SJSA1 (cell line): ENCODE results near the gene VPS36. TPM values are rescaled to one million over a fixed set of nuclear protein-coding genes. Genes with fewer than 3 reads are reported as not detected.
A peak's percentile ranks its signal among the peaks of the same experiment; 100 is the strongest.

Experiments used
- DNase-seq, 2 experiments: peaks; one replicate each; pipeline ENCODE4 v3.0.0-alpha.2; 2015 to 2020; ENCODE audit warnings: low spot score in 2 of 2, low read depth in 1 of 2
- H3K27ac ChIP-seq: fragments of 250-450 bp; sonication (Bioruptor Pico); 2 replicates; pipeline ENCODE4 v1.5.1; 2020; ENCODE audit warnings: mild to moderate bottlenecking, moderate library complexity
- H3K27me3 ChIP-seq: fragments of 250-450 bp; sonication (Bioruptor Pico); replicated peaks from 2 replicates; pipeline ENCODE4 v1.5.1; 2020; ENCODE audit warnings: mild to moderate bottlenecking, moderate library complexity
- H3K36me3 ChIP-seq: fragments of 250-450 bp; sonication (Bioruptor Pico); 2 replicates; pipeline ENCODE4 v1.5.1; 2020; ENCODE audit warnings: mild to moderate bottlenecking
- H3K4me1 ChIP-seq: fragments of 250-450 bp; sonication (Bioruptor Pico); replicated peaks from 2 replicates; pipeline ENCODE4 v1.6.1; 2021; ENCODE audit warnings: mild to moderate bottlenecking
- H3K4me3 ChIP-seq: fragments of 250-450 bp; sonication (Bioruptor Pico); 2 replicates; pipeline ENCODE4 v1.5.1; 2020; ENCODE audit warnings: mild to moderate bottlenecking
- H3K9me3 ChIP-seq: fragments of 250-450 bp; sonication (Bioruptor Pico); replicated peaks from 2 replicates; pipeline ENCODE4 v1.5.1; 2020; ENCODE audit warnings: mild to moderate bottlenecking
- total RNA-seq: library from RNA; depleted of rRNA; stranded (reverse); fragments of >200 nt; shearing (Covaris generic); gene quantifications from 2 replicates; pipeline ENCODE4 v1.2.3, GENCODE V29; 2014

The VPS36 gene
- total RNA-seq, 1 experiment from 2014 or later, result 42.3 TPM

- peak overlapping the region; percentile 84 for H3K27ac ChIP-seq
- peak overlapping the region; percentile 74 for H3K4me3 ChIP-seq
- DNase-seq, result no peak
- no peaks in the 10 kb centered on the region for H3K9me3 ChIP-seq
- no peaks in the 10 kb centered on the region for H3K27me3 ChIP-seq
- peaks cover 46% of the 10 kb centered on the region for H3K36me3 ChIP-seq
- peaks cover 25% of the 10 kb centered on the region for H3K4me1 ChIP-seq
Observed at GRCh38 chr13:52454459-52454819, 4.0 kb upstream of the VPS36 start.

- no peak for DNase-seq
- Histone ChIP-seq H3K4me3 (no peak overlapping the region), H3K27me3 (no peaks in the 10 kb centered on the region), H3K4me1 (peaks cover 24% of the 10 kb centered on the region), H3K27ac (no peak overlapping the region), H3K36me3 (peaks cover 40% of the 10 kb centered on the region), H3K9me3 (no peaks in the 10 kb centered on the region)
Observed at GRCh38 chr13:52452470-52452869, 2.0 kb upstream of the VPS36 start.

- Histone ChIP-seq H3K27ac (no peak overlapping the region), H3K4me3 (no peak overlapping the region), H3K27me3 (no peaks in the 10 kb centered on the region), H3K4me1 (peaks cover 14% of the 10 kb centered on the region), H3K36me3 (peaks cover 28% of the 10 kb centered on the region), H3K9me3 (no peaks in the 10 kb centered on the region)
- no peak for DNase-seq
Observed at GRCh38 chr13:52451135-52451804, 836 bp upstream of the VPS36 start.

- no peak overlapping the region for H3K27ac ChIP-seq
- no peaks in the 10 kb centered on the region for H3K9me3 ChIP-seq
- peaks cover 25% of the 10 kb centered on the region for H3K36me3 ChIP-seq
- DNase-seq, result no peak
- peak overlapping the region; percentile 90 for H3K4me3 ChIP-seq
- no peaks in the 10 kb centered on the region for H3K27me3 ChIP-seq
- H3K4me1 ChIP-seq, result peaks cover 14% of the 10 kb centered on the region
Observed at GRCh38 chr13:52450793-52451116, 321 bp upstream of the VPS36 start.

- H3K27ac ChIP-seq, result peak overlapping the region; percentile 90
- H3K27me3 ChIP-seq, result no peaks in the 10 kb centered on the region
- DNase-seq, result no peak
- H3K9me3 ChIP-seq, result no peaks in the 10 kb centered on the region
- peak overlapping the region; percentile 90 for H3K4me3 ChIP-seq
- peaks cover 25% of the 10 kb centered on the region for H3K36me3 ChIP-seq
- H3K4me1 ChIP-seq, result peaks cover 13% of the 10 kb centered on the region
Observed at GRCh38 chr13:52449331-52450011, 963 bp downstream of the VPS36 start.

GRCh38 chr13:52447815-52448552 lies 2.5 kb downstream of the VPS36 start:
- no peak for DNase-seq
- Histone ChIP-seq H3K27me3 (no peaks in the 10 kb centered on the region), H3K36me3 (peaks cover 25% of the 10 kb centered on the region), H3K4me3 (no peak overlapping the region), H3K27ac (no peak overlapping the region), H3K9me3 (no peaks in the 10 kb centered on the region), H3K4me1 (peaks cover 6% of the 10 kb centered on the region; the same call in 1 of the 2 replicates)

- Histone ChIP-seq H3K27me3 (no peaks in the 10 kb centered on the region), H3K36me3 (peaks cover 25% of the 10 kb centered on the region), H3K4me1 (peaks cover 6% of the 10 kb centered on the region; the same call in 1 of the 2 replicates), H3K9me3 (no peaks in the 10 kb centered on the region), H3K4me3 (no peak overlapping the region), H3K27ac (no peak overlapping the region)
- no peak for DNase-seq
Observed at GRCh38 chr13:52447354-52447753, 3.1 kb downstream of the VPS36 start.

GRCh38 chr13:52446265-52446664 lies 4.2 kb downstream of the VPS36 start:
- no peaks in the 10 kb centered on the region for H3K27me3 ChIP-seq
- DNase-seq, result no peak
- H3K4me1 ChIP-seq, result peaks cover 6% of the 10 kb centered on the region; the same call in 1 of the 2 replicates
- H3K36me3 ChIP-seq, result peaks cover 33% of the 10 kb centered on the region
- no peak overlapping the region for H3K27ac ChIP-seq
- no peak overlapping the region for H3K4me3 ChIP-seq
- H3K9me3 ChIP-seq, result no peaks in the 10 kb centered on the region

GRCh38 chr13:52432456-52432855 lies 18.0 kb downstream of the VPS36 start:
- no peaks in the 10 kb centered on the region for H3K27me3 ChIP-seq
- DNase-seq, result no peak
- no peak overlapping the region for H3K4me3 ChIP-seq
- H3K4me1 ChIP-seq, result peaks cover 22% of the 10 kb centered on the region
- H3K27ac ChIP-seq, result no peak overlapping the region
- no peaks in the 10 kb centered on the region for H3K9me3 ChIP-seq
- H3K36me3 ChIP-seq, result peaks cover 57% of the 10 kb centered on the region

GRCh38 chr13:52428295-52428694 lies 22.1 kb downstream of the VPS36 start:
- Histone ChIP-seq H3K9me3 (no peaks in the 10 kb centered on the region), H3K27me3 (no peaks in the 10 kb centered on the region), H3K36me3 (peaks cover 58% of the 10 kb centered on the region), H3K4me3 (no peak overlapping the region), H3K4me1 (peaks cover 22% of the 10 kb centered on the region), H3K27ac (peak overlapping the region; percentile 38; the same call in 1 of the 2 replicates)
- DNase-seq, result peak in 1 of 2 experiments; percentile 22

GRCh38 chr13:52421216-52421615 lies 29.2 kb downstream of the VPS36 start:
- peaks cover 51% of the 10 kb centered on the region for H3K36me3 ChIP-seq
- H3K4me3 ChIP-seq, result no peak overlapping the region
- H3K27ac ChIP-seq, result no peak overlapping the region
- DNase-seq, result no peak
- no peaks in the 10 kb centered on the region for H3K4me1 ChIP-seq
- no peaks in the 10 kb centered on the region for H3K27me3 ChIP-seq
- no peaks in the 10 kb centered on the region for H3K9me3 ChIP-seq

- Histone ChIP-seq H3K9me3 (no peaks in the 10 kb centered on the region), H3K27me3 (no peaks in the 10 kb centered on the region), H3K4me1 (peaks cover 5% of the 10 kb centered on the region), H3K4me3 (no peak overlapping the region), H3K36me3 (peaks cover 45% of the 10 kb centered on the region), H3K27ac (no peak overlapping the region)
- DNase-seq, result no peak
Observed at GRCh38 chr13:52419080-52419479, 31.4 kb downstream of the VPS36 start.

GRCh38 chr13:52414963-52415362 lies 35.5 kb downstream of the VPS36 start:
- no peaks in the 10 kb centered on the region for H3K27me3 ChIP-seq
- peaks cover 36% of the 10 kb centered on the region for H3K36me3 ChIP-seq
- DNase-seq, result no peak
- no peaks in the 10 kb centered on the region for H3K9me3 ChIP-seq
- no peak overlapping the region for H3K4me3 ChIP-seq
- peaks cover 5% of the 10 kb centered on the region for H3K4me1 ChIP-seq
- no peak overlapping the region for H3K27ac ChIP-seq

- Histone ChIP-seq H3K4me1 (peaks cover 5% of the 10 kb centered on the region), H3K36me3 (peaks cover 36% of the 10 kb centered on the region), H3K27me3 (no peaks in the 10 kb centered on the region), H3K27ac (no peak overlapping the region), H3K9me3 (no peaks in the 10 kb centered on the region), H3K4me3 (no peak overlapping the region)
- no peak for DNase-seq
Observed at GRCh38 chr13:52414051-52414450, 36.4 kb downstream of the VPS36 start.
